Activated naive CD4-positive, alpha-beta T cell treated with anti-CD3 and anti-CD28 coated beads, Interleukin-2, amount 50 U/mL, for 16 hours (primary cell): ENCODE results near the gene FTO.

Source experiments
- DNase-seq: peaks from one replicate; pipeline ENCODE4 v3.0.0-alpha.2; 2020

The FTO gene

GRCh38 chr16:54140057-54140787 lies 436.3 kb downstream of the FTO start:
- no peak for DNase-seq

GRCh38 chr16:54140788-54141136 lies 436.8 kb downstream of the FTO start:
- DNase-seq: no peak

GRCh38 chr16:54142787-54143186 lies 438.8 kb downstream of the FTO start:
- DNase-seq: no peak

- no peak for DNase-seq
Measured at GRCh38 chr16:54143410-54143809, 439.5 kb downstream of the FTO start.

- DNase-seq: no peak
Measured at GRCh38 chr16:54143934-54144571, 440.1 kb downstream of the FTO start.

- no peak for DNase-seq
Measured at GRCh38 chr16:54144572-54144947, 440.6 kb downstream of the FTO start.

GRCh38 chr16:54145881-54146280 lies 441.9 kb downstream of the FTO start:
- no peak for DNase-seq

GRCh38 chr16:54148974-54149373 lies 445.0 kb downstream of the FTO start:
- DNase-seq: no peak

GRCh38 chr16:54150861-54151260 lies 446.9 kb downstream of the FTO start:
- DNase-seq: no peak

- no peak for DNase-seq
Measured at GRCh38 chr16:54152362-54153239, 448.6 kb downstream of the FTO start.

- no peak for DNase-seq
Measured at GRCh38 chr16:54153240-54153934, 449.4 kb downstream of the FTO start.

GRCh38 chr16:54156349-54156748 lies 452.4 kb downstream of the FTO start:
- no peak for DNase-seq

- DNase-seq: no peak
Measured at GRCh38 chr16:54158986-54159385, 455.0 kb downstream of the FTO start.

GRCh38 chr16:54159490-54160080 lies 455.6 kb downstream of the FTO start:
- DNase-seq: no peak

GRCh38 chr16:54160252-54160860 lies 456.4 kb downstream of the FTO start:
- no peak for DNase-seq

GRCh38 chr16:54160939-54161897 lies 457.3 kb downstream of the FTO start:
- DNase-seq: no peak

GRCh38 chr16:54163197-54163843 lies 459.4 kb downstream of the FTO start:
- DNase-seq: no peak

GRCh38 chr16:54164789-54165173 lies 460.8 kb downstream of the FTO start:
- DNase-seq: no peak

- DNase-seq: no peak
Measured at GRCh38 chr16:54165174-54165911, 461.4 kb downstream of the FTO start.
